Stomach (tissue), 4 donors: ENCODE measurements around the gene IQSEC1.

Experiments used
- CTCF ChIP-seq, 7 experiments: fragments of 450-650 bp in 4 of 7; fragments of 200-600 bp in 3 of 7; sonication (generic) in 3 of 7; IDR thresholded peaks; one replicate each; pipeline ENCODE4 v1.5.1; 2016 to 2019; ENCODE audit warnings: antibody characterized with exemption in 7 of 7, control low read depth in 2 of 7, mild to moderate bottlenecking in 1 of 7
- EP300 ChIP-seq: sonication (generic); formaldehyde crosslinking; IDR thresholded peaks from one replicate; pipeline ENCODE4 v1.6.1; 2017; ENCODE audit warnings: antibody characterized with exemption
- POLR2A ChIP-seq, 4 donors: fragments of 450-650 bp; IDR thresholded peaks; one replicate each; pipeline ENCODE4 v1.6.1; 2016; ENCODE audit warnings: antibody characterized with exemption in 4 of 4, control low read depth in 2 of 4, mild to moderate bottlenecking in 1 of 4, moderate library complexity in 1 of 4
- POLR2AphosphoS5 ChIP-seq, 3 donors: sonication (generic); formaldehyde crosslinking; IDR thresholded peaks; one replicate each; pipeline ENCODE4 v1.6.1; 2016; ENCODE audit warnings: antibody characterized with exemption in 3 of 3

- TF ChIP-seq CTCF (IDR thresholded peaks at IDR 0.05) (no peak), POLR2AphosphoS5 (IDR thresholded peaks at IDR 0.05) (no peak), EP300 (no peak), POLR2A (IDR thresholded peaks at IDR 0.05) (no peak)
Observed at GRCh38 chr3:13106308-13107001, 33.2 kb upstream of the IQSEC1 start.
